ENCODE measurements around the gene ZNF20.

The ZNF20 gene

DNA sequence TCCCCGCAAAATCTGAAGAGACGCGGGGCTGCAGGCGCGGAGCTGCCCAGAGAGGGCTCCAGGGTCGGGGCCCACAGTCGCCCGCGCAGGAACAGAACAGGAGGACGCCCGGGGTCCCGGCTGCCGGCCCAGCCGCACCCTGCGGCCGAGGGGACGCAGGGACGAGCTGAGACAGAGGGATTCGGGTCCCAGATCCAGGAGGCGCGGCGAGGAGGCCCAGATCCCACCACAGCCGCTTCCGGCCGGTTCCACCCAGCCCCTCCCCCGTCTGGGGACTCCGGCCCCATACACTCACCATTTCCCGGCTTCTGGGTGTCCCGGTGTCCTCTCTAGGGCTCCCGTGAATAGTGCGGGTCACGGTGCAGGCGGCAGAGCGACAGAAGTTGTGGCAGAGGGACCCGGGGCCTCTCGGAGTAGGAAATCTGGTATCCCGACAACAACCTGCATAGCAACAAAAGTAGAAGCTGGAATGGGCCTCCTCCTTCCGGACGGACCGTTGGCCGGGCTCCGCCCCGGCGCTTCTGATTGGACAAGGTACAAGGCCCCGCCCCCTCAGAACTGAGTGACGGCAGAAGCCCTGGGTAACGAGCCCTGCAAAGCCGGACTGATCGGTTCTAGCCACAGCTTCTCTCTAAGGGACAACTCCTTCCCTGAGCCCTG is at the start of gene ZNF20:
Gene ZNF20, minus strand, starts transcription at position 466 of the 660 bp plus-strand sequence. Its CDS starts 168 bp downstream, at position 298.
- peak; percentile 76 for DNase-seq

GRCh38 chr19:12187625-12188024 is 47.5 kb upstream of the ZNF20 start:
- no peak for DNase-seq

DNA sequence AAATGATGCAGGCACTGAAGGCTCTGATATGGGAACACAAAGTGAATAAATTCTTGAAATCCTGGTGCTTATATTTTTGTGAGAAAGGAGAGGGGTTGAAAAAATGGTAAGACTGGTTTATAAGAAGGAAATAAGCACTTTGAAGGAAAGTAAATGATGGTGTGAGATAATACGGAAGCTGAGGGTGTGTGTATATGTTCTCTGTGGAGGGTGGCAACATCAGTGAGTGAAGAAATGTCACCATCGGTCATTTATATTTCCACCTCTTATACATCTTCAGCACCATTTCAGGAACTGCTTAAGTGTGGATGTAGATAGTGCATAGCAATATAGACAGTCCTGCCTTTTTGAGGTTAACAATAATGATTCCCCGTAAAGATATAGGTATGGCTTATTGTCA is 40.2 kb upstream of the ZNF20 start:
- DNase-seq = no peak

GRCh38 chr19:12166626-12167025 is 26.5 kb upstream of the ZNF20 start:
- no peak for DNase-seq

GRCh38 chr19:12163826-12164225 is 23.7 kb upstream of the ZNF20 start:
- no peak for DNase-seq

DNA sequence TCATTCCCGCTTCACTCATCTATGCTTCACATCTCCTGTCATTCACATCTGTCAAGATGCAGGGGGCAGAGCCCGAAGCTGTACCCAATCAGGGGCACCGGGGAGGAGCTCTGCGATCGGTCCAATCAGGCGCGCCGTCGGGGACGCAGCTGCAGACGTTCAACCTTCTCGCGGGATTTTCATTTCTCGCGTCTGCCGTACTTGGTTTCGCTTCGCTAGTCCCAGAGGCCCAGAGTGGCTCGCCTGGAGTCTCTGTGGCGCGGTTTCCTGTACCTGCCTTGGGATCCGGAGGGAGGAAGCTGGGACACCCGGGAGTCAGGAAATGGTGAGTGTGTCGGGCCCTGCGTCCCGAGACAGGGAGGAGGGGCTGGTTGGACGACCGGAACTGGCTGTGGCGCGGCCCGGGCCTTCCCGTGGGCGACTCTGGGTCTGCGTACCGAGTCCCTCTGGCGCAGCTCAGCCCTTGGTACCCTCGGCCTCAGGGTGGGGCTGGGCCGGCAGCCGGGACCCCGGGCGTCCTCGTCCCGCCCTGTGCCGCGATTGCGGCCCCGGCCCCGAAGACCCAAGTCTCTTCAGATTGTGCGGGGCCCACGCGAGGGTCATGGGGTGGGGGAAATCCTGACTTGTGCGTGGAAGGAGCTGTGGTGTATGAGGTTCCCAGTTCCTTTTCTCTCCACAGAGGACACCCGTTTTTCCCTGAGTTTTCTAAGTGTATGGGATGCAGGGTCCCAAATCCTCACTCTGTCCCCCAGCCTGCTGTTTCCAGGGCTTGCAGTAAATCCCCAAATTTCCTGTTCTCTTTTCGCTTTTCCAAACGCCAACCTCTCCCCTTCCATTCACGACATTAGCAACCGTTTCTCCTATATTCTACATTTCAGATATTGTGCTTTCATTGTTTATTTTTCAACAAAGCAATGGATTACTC is 23.0 kb upstream of the ZNF20 start, which contains the start of gene ZNF136:
Gene ZNF136, plus strand, starts transcription at position 215 of the 925 bp plus-strand sequence. Its CDS starts 108 bp downstream, at position 323.
- peak; percentile 56 for DNase-seq

GRCh38 chr19:12162513-12162881 is 22.3 kb upstream of the ZNF20 start:
- no peak for DNase-seq

- no peak for DNase-seq
These were observed 19.7 kb upstream of the ZNF20 start for GRCh38 chr19:12159773-12160414.

GRCh38 chr19:12156223-12157058 is 16.3 kb upstream of the ZNF20 start, which contains the start of gene ZNF625:
Gene ZNF625 (minus strand): TSS chr19:12156734. CDS start chr19:12156558, 176 bp downstream.
- peak; percentile 21 for DNase-seq

DNA sequence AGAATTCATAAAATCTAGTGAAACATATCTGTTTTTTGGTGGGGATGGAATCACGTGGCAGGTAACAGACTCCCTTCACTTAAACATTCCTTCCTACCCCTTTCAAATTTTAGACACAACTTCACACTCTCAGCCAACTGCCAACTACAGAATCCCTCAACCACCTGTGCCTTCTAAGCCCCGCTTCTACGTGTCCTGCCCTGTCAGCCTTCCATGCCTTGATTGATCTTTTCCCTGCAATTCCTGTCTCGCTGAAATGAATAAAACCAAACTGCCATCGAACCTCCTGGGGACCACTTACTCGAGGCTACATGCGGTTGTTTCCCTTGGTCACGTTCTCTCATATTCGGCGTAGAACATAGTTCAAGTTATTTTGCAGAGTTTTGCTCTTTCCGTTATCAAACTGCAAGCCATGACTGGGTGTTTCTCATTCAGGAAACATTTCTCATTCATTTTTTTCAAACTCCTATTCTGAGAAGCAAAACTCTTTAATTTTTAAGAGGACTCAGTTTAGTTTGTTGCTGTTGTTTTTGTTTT is 15.2 kb upstream of the ZNF20 start:
- no peak for DNase-seq

- no peak for DNase-seq
These were observed 5.2 kb upstream of the ZNF20 start for GRCh38 chr19:12145348-12145747.

GRCh38 chr19:12141405-12141736 is 1.2 kb upstream of the ZNF20 start:
- no peak for DNase-seq

- peak; percentile 46 for DNase-seq
These were observed 625 bp upstream of the ZNF20 start for GRCh38 chr19:12140545-12141404.

- DNase-seq = no peak
These were observed 881 bp downstream of the ZNF20 start for GRCh38 chr19:12139269-12139668.

GRCh38 chr19:12137221-12137940 is 2.8 kb downstream of the ZNF20 start:
- DNase-seq = no peak

DNA sequence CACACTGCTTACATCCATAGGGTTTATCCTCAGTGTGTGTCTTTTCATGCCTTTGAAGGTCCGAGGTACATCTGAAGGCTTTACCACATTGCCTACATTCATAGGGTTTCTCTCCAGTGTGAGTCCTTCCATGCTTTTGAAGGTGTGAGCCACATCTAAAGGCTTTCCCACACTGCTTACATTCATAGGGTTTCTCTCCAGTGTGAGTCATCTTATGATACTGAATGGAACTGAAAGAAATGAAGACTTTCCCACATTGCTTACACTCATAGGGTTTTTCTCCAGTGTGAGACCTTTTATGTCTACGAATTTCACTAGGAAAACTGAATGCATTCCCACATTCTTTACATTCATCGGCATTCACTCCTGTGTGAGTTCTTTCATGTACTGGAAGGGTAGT is 7.1 kb downstream of the ZNF20 start:
- no peak for DNase-seq

GRCh38 chr19:12126707-12127106 is 13.4 kb downstream of the ZNF20 start:
- DNase-seq = no peak

GRCh38 chr19:12117201-12117970 is 22.8 kb downstream of the ZNF20 start:
- DNase-seq = no peak

DNA sequence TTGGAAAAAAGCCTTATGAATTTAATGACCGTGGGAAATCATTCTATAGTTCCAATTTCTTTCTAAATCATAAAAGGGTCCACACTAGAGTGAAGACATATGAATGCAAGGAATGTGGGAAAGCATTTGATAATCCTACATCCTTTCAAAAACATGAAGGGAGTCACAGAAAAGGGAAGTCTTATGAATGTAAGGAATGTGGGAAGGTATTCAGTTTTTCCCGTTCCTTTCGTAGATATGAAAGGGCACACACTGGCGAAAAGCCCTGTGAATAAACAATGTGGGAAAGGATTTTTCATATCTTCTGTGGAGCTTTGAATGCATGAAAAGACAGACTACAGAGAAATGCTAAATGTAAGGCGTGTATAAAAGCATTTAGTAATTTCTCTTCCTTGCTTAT is 27.0 kb downstream of the ZNF20 start:
- DNase-seq = no peak

DNA sequence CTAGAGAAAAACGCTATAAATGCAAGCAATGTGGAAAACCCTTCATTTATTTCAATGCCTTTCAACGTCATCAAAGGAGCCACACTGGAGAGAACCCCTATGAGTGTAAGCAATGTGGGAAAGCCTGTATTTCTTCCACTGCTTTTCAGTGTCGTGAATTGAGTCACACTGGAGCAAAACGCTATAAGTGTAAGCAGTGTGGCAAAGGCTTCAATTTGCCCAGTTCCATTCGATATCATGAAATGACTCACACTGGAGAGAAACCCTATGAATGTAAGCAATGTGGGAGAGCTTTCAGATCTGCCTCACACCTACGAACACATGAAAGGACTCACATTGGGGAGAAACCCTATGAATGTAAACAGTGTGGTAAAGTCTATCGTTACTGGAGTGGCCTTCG is 27.4 kb downstream of the ZNF20 start:
- no peak for DNase-seq
